Transverse colon (tissue), 4 donors: ENCODE results near the gene KLHL1. TPM values are rescaled to one million over a fixed set of nuclear protein-coding genes. Genes with fewer than 3 reads are reported as not detected.

Experiments used
- DNase-seq: peaks from one replicate; pipeline ENCODE4 v3.0.0-alpha.2; 2019
- H3K27ac ChIP-seq, 4 donors: fragments of 200-600 bp; sonication (generic); 2 replicates each; pipeline ENCODE4 v1.5.1; 2016 to 2018; ENCODE audit warnings: inconsistent platforms in 4 of 4
- H3K27me3 ChIP-seq: fragments of 200-600 bp; sonication (generic); 2 replicates; pipeline ENCODE4 v1.5.1; 2017; ENCODE audit warnings: inconsistent platforms
- H3K36me3 ChIP-seq, 4 donors: fragments of 200-600 bp; sonication (generic); 2 replicates each; pipeline ENCODE4 v1.5.1; 2017 to 2019; ENCODE audit warnings: inconsistent platforms in 4 of 4
- H3K4me1 ChIP-seq, 4 donors: fragments of 200-600 bp; sonication (generic); 2 replicates each; pipeline ENCODE4 v1.5.1; 2017 to 2020; ENCODE audit warnings: inconsistent platforms in 4 of 4
- H3K4me3 ChIP-seq, 4 donors: fragments of 200-600 bp; sonication (generic); 1 replicate in 1 of 4; 2 replicates in 3 of 4; pipeline versions ENCODE4 v1.5.1 to v1.6.1; 2017 to 2019; ENCODE audit warnings: inconsistent platforms in 4 of 4
- H3K9me3 ChIP-seq, 2 donors: fragments of 200-600 bp; sonication (generic); 2 replicates each; pipeline ENCODE4 v1.5.1; 2017 to 2019; ENCODE audit warnings: inconsistent platforms in 2 of 2
- CTCF ChIP-seq, 5 experiments: fragments of 200-600 bp in 3 of 5; fragments of 450-650 bp in 2 of 5; sonication (generic) in 3 of 5; IDR thresholded peaks; 1 replicate in 2 of 5; 2 replicates in 3 of 5; pipeline ENCODE4 v1.5.1; 2016 to 2017; ENCODE audit warnings: antibody characterized with exemption in 5 of 5, inconsistent platforms in 3 of 5, mild to moderate bottlenecking in 2 of 5, moderate library complexity in 1 of 5
- EP300 ChIP-seq: sonication (generic); formaldehyde crosslinking; IDR thresholded peaks from one replicate; pipeline ENCODE4 v1.6.1; 2017; ENCODE audit warnings: antibody characterized with exemption, low read depth
- POLR2A ChIP-seq: fragments of 450-650 bp; IDR thresholded peaks from one replicate; pipeline ENCODE4 v1.6.1; 2016; ENCODE audit warnings: antibody characterized with exemption, mild to moderate bottlenecking, moderate library complexity
- POLR2AphosphoS5 ChIP-seq, 3 donors: sonication (generic); formaldehyde crosslinking; IDR thresholded peaks; one replicate each; pipeline ENCODE4 v1.6.1; 2016; ENCODE audit warnings: antibody characterized with exemption in 3 of 3
- WGBS, 2 donors: methylation state at CpG; one replicate each; pipeline ENCODE4 v1.1.5; 2018; ENCODE audit warnings: low coverage in 1 of 2; 5-methylcytosine and 5-hydroxymethylcytosine counted together
- in situ Hi-C, 4 donors: fragments of 200-750 bp; cut with MboI; loops; one replicate each; pipeline versions ENCODE4 v1.15.0 to v1.15.1; 2017; ENCODE audit warnings: low sequenced_read_pairs in 3 of 4, low pct_ligation_motif_present in 1 of 4, low pct_unique_long_range_greater_than_20kb in 1 of 4
- intact Hi-C: fragments of 100-400 bp; cut with DNase I; formaldehyde crosslinking; loops from one replicate; pipeline ENCODE4 v1.15.1; 2023; ENCODE audit warnings: low total_unique reads
- total RNA-seq, 4 donors: library from RNA; depleted of rRNA; stranded (reverse); fragments of >200 nt; gene quantifications; one replicate each; pipeline ENCODE4 v1.1.0, GENCODE V29; 2016

The KLHL1 gene
- total RNA-seq, 4 donors from 2014 or later, result 0.14 TPM; not detected in 3

- intact Hi-C loops (no loop called here), in situ Hi-C loops (loop anchor here (10.0 to 25.0 kb wide), 3 partner anchors 269 to 319 kb away; no protein-coding TSS in a partner anchor)
- DNase-seq, result no peak
- Histone ChIP-seq H3K4me1 (no peaks in the 10 kb centered on the region), H3K36me3 (no peaks in the 10 kb centered on the region), H3K9me3 (no peaks in the 10 kb centered on the region), H3K27ac (no peak overlapping the region), H3K4me3 (no peak overlapping the region), H3K27me3 (no peaks in the 10 kb centered on the region)
- TF ChIP-seq CTCF (IDR thresholded peaks at IDR 0.05) (no peak), POLR2A (no peak), POLR2AphosphoS5 (IDR thresholded peaks at IDR 0.05) (no peak)
- WGBS, 2 donors, result 36 to 46% methylated on average over 3 of the region's 3 CpGs
Observed at GRCh38 chr13:69856331-69856730, 251.9 kb downstream of the KLHL1 start.

- H3K4me3 ChIP-seq, result no peak overlapping the region
- intact Hi-C loops (no loop called here), in situ Hi-C loops (no loop called here)
- no peaks in the 10 kb centered on the region for H3K27me3 ChIP-seq
- DNase-seq, result no peak
- H3K9me3 ChIP-seq, result no peaks in the 10 kb centered on the region
- H3K36me3 ChIP-seq, result no peaks in the 10 kb centered on the region
- 87% methylated on average over 2 of the region's 2 CpGs; no CpG with 5 or more reads in 1 of the 2 donors for WGBS, 2 donors
- no peak for TF ChIP-seq CTCF (IDR thresholded peaks at IDR 0.05)
- no peak for TF ChIP-seq EP300
- no peak for TF ChIP-seq POLR2AphosphoS5 (IDR thresholded peaks at IDR 0.05)
- no peaks in the 10 kb centered on the region for H3K4me1 ChIP-seq
- H3K27ac ChIP-seq, result no peak overlapping the region
Observed at GRCh38 chr13:69828527-69828926, 279.7 kb downstream of the KLHL1 start.

- no peak overlapping the region for H3K27ac ChIP-seq
- no peak overlapping the region for H3K4me3 ChIP-seq
- TF ChIP-seq EP300 (no peak), POLR2AphosphoS5 (IDR thresholded peaks at IDR 0.05) (no peak), CTCF (IDR thresholded peaks at IDR 0.05) (no peak), POLR2A (no peak)
- H3K9me3 ChIP-seq, result no peaks in the 10 kb centered on the region
- no peaks in the 10 kb centered on the region for H3K36me3 ChIP-seq
- in situ Hi-C loops, result no loop called here
- whole genome bisulfite sequencing, 2 donors, result 61 to 74% methylated on average over 6 of the region's 6 CpGs
- H3K27me3 ChIP-seq, result no peaks in the 10 kb centered on the region
- DNase-seq, result no peak
- intact Hi-C loops, result no loop called here
- H3K4me1 ChIP-seq, result no peaks in the 10 kb centered on the region
Observed at GRCh38 chr13:69820180-69820579, 288.1 kb downstream of the KLHL1 start.

GRCh38 chr13:69817333-69817869 lies 290.9 kb downstream of the KLHL1 start:
- Histone ChIP-seq H3K4me1 (no peaks in the 10 kb centered on the region), H3K36me3 (no peaks in the 10 kb centered on the region), H3K27me3 (no peaks in the 10 kb centered on the region), H3K9me3 (no peaks in the 10 kb centered on the region), H3K27ac (no peak overlapping the region), H3K4me3 (no peak overlapping the region)
- intact Hi-C loops (no loop called here), in situ Hi-C loops (no loop called here)
- no peak for DNase-seq
- TF ChIP-seq POLR2AphosphoS5 (IDR thresholded peaks at IDR 0.05), result no peak
- no peak for TF ChIP-seq CTCF (IDR thresholded peaks at IDR 0.05)
- no peak for TF ChIP-seq EP300
- TF ChIP-seq POLR2A, result no peak
